HUES64 (cell line): ENCODE measurements around the gene AGPAT1.

Experiments used
- H3K27ac ChIP-seq: 2 replicates; pipeline ENCODE4 v1.7.0; 2013; ENCODE audit warnings: low read depth, low read length, inconsistent platforms
- H3K27me3 ChIP-seq: 2 replicates; pipeline ENCODE4 v1.6.1; 2013; ENCODE audit warnings: mild to moderate bottlenecking, low read length; ENCODE audit not compliant: insufficient read depth
- H3K36me3 ChIP-seq: 2 replicates; pipeline ENCODE4 v1.6.1; 2013; ENCODE audit warnings: mild to moderate bottlenecking, low read length; ENCODE audit not compliant: insufficient read depth
- H3K4me1 ChIP-seq: 2 replicates; pipeline ENCODE4 v1.6.1; 2013; ENCODE audit warnings: mild to moderate bottlenecking, low read length, moderate library complexity; ENCODE audit not compliant: insufficient read depth
- H3K4me3 ChIP-seq: 2 replicates; pipeline ENCODE4 v1.5.1; 2013; ENCODE audit warnings: mild to moderate bottlenecking, low read length, moderate library complexity
- H3K9ac ChIP-seq: 2 replicates; pipeline ENCODE4 v1.6.1; 2013; ENCODE audit warnings: mild to moderate bottlenecking, low read depth, low read length
- H3K9me3 ChIP-seq: 2 replicates; pipeline ENCODE4 v1.6.1; 2013; ENCODE audit warnings: low read depth, low read length; ENCODE audit not compliant: insufficient read depth
- WGBS: fragments of 150-250, 120-280 bp; methylation state at CpG from one replicate; pipeline ENCODE4 v1.1.7; 2013; ENCODE audit warnings: missing lambda C conversion rate; 5-methylcytosine and 5-hydroxymethylcytosine counted together

AGPAT1 gene

DNA sequence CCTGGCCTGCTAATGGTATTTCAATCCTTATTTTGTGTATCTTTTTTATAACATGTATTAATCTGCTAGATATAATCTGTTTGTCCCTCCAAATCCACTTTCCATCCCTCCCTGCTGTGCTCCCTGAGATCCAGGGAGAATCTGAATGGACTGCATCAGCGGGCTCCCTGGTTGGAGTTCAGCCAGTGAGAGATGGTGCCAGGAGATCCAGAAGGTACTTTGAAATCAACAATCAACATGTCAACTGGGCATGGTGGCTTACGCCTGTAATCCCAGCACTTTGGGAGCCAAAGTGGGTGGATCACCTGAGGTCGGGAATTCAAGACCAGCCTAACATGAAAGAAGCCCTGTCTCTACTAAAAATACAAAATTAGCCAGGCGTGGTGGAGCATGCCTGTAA is 52.2 kb downstream of the AGPAT1 start:
- Histone ChIP-seq H3K9me3 (no peaks in the 10 kb centered on the region), H3K9ac (no peak overlapping the region), H3K4me3 (no peak overlapping the region), H3K36me3 (peaks cover 41% of the 10 kb centered on the region), H3K27me3 (no peaks in the 10 kb centered on the region), H3K4me1 (peaks cover 6% of the 10 kb centered on the region; the same call in 1 of the 2 replicates), H3K27ac (no peak overlapping the region)
- WGBS, result 94% methylated on average over 4 of the region's 4 CpGs

DNA sequence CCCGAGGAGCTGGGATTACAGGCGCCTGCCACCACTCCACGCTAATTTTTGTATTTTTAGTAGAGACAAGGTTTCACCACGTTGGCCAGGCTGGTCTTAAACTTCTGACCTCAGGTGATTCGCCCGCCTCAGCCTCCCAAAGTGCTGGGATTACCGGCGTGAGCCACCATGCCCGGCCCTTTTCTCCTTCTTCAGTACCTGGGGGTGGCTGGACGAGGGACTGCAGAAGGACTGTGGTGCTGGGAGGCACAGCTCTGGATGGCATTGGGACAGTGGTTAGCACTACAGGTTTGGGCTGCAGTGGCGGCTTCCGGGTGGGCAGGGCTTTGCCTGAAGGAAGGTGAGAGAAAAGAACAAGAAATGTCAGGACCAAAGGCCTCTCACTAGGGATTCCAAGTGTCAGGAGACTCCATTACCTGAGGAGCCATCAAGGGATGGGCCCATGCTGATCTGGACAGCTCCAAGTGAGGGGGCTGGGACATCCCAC is 55.3 kb downstream of the AGPAT1 start:
- Histone ChIP-seq H3K4me1 (no peaks in the 10 kb centered on the region), H3K36me3 (peaks cover 58% of the 10 kb centered on the region), H3K27me3 (no peaks in the 10 kb centered on the region), H3K9me3 (no peaks in the 10 kb centered on the region), H3K27ac (no peak overlapping the region), H3K9ac (no peak overlapping the region), H3K4me3 (no peak overlapping the region)
- 92% methylated on average over 12 of the region's 12 CpGs for whole genome bisulfite sequencing

DNA sequence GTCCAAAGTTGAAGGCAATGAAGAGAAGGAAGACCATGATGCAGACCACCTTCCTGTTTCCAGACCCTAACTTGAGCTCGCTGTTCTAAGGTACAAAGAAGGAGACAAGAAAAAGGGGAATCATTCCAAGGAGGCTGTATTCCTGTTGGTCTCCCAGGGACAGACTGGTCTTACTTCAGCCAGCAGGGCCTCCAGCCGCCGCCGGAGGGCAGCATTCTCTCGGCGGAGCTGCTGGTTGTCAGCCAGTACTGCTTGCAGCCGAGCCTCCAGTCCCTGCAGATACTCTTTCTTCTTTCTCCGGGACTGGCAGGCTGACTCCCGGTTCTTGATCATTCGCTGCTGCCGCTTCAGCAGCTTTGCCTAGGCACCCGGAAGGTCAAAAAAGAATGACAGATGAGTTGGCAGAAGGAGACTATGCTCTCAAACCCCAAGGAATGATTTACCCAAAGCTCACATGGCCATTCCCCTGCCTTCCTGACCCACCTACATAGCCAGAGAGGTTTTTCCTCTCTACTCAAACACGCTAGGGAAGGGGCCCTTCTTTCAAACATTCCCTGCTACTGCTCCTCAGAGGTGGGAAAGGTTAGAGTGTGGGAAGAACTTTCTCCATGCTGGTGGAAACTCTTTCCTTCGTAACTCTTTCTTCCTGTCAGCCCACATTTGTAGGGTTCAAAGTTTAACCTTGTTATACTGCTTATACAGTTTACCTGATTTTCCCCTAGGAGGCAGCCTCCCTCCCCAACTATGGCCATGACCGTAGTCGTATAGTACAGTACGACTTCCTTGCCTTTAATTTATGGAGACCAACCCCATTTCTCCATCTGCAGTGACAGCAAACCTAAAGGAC is 56.9 kb downstream of the AGPAT1 start:
- H3K27me3 ChIP-seq, result no peaks in the 10 kb centered on the region
- H3K9ac ChIP-seq, result no peak overlapping the region
- H3K27ac ChIP-seq, result no peak overlapping the region
- no peak overlapping the region for H3K4me3 ChIP-seq
- peaks cover 52% of the 10 kb centered on the region for H3K36me3 ChIP-seq
- 36% methylated on average over 17 of the region's 17 CpGs for WGBS
- no peaks in the 10 kb centered on the region for H3K9me3 ChIP-seq
- H3K4me1 ChIP-seq, result no peaks in the 10 kb centered on the region
